ENCODE measurements around the gene NAV3. TPM values are rescaled to one million over a fixed set of nuclear protein-coding genes. Genes with fewer than 3 reads are reported as not detected.

NAV3 gene
- 10 to 100 TPM; 32.0 to 60.5 (median 35.8) TPM for total RNA-seq

DNA sequence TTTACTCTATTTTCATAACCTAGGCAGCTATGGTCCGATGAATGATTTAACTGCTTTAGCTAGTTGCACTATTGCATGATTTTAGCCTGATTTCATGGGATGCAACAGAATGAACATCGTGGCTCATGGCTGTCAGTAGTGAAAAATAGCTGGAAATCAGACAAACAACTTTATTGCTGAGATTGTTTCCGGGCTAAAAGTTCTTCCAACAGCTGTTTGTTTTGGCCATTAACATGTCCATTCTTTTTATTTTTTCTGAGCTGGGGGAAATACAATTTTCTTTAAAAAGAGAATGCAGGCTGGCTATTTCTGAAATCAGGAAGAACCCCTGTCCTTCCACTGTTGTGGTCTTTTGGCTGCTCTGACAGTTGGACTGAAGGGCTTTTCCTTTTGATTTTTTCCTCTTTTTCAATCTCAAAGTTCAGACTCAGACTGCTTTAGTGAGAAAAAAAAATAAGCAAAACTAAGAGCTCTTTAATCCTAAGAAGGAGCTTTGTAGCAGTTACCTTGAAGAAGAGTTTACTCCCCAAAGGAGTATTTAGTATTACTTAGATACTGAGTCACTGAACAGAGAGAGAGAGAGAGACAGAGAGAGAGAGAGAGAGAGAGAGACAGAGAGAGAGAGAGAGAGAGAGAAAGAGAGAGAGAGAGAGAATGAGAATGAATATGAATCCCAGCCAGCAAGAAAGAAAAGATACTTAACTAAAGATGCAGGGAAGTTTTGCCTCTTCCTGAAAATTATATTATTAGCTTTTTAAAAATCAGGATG, at the start of gene NAV3:
Gene NAV3, plus strand, starts transcription at position 312 of the 769 bp plus-strand sequence. CDS start 568 bp downstream, outside the sequence.
- Histone ChIP-seq H3K36me3 (no peaks in the 10 kb centered on the region), H3K4me1 (peaks cover 0 to 15% (median 0%) of the 10 kb centered on the region in 4 donors), H3K9me3 (no peaks in the 10 kb centered on the region), H3K4me3 (no peak within 1 kb of the TSS), H3K27ac (peak within 1 kb of the TSS in 1 of 4 donors; percentile 58), H3K27me3 (no peaks in the 10 kb centered on the region)
- DNase-seq (ENCODE audit: low spot score in 2 of 2), result no peak
- 1 to 9% methylated on average over 3 of the region's 3 CpGs for WGBS, 2 donors
- no peak for TF ChIP-seq EP300 (IDR thresholded peaks at IDR 0.05)
- TF ChIP-seq POLR2A (IDR thresholded peaks at IDR 0.05), result no peak
- TF ChIP-seq, protein P1, sequence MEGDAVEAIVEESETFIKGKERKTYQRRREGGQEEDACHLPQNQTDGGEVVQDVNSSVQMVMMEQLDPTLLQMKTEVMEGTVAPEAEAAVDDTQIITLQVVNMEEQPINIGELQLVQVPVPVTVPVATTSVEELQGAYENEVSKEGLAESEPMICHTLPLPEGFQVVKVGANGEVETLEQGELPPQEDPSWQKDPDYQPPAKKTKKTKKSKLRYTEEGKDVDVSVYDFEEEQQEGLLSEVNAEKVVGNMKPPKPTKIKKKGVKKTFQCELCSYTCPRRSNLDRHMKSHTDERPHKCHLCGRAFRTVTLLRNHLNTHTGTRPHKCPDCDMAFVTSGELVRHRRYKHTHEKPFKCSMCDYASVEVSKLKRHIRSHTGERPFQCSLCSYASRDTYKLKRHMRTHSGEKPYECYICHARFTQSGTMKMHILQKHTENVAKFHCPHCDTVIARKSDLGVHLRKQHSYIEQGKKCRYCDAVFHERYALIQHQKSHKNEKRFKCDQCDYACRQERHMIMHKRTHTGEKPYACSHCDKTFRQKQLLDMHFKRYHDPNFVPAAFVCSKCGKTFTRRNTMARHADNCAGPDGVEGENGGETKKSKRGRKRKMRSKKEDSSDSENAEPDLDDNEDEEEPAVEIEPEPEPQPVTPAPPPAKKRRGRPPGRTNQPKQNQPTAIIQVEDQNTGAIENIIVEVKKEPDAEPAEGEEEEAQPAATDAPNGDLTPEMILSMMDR (IDR thresholded peaks at IDR 0.05), result peak in 2 of 5 experiments; percentile 20 to 47

- TF ChIP-seq, protein P1 (IDR thresholded peaks at IDR 0.05), result no peak
- TF ChIP-seq POLR2A (IDR thresholded peaks at IDR 0.05) (no peak), EP300 (IDR thresholded peaks at IDR 0.05) (no peak)
- Histone ChIP-seq H3K4me1 (peaks cover 0 to 7% (median 0%) of the 10 kb centered on the region in 4 donors), H3K9me3 (no peaks in the 10 kb centered on the region), H3K36me3 (no peaks in the 10 kb centered on the region), H3K27me3 (no peaks in the 10 kb centered on the region), H3K4me3 (no peak overlapping the region), H3K27ac (no peak overlapping the region)
- DNase-seq (ENCODE audit: low spot score in 2 of 2), result no peak
- 51 to 58% methylated on average over 2 of the region's 2 CpGs for WGBS, 2 donors
Measured at GRCh38 chr12:77782034-77782433, 48.7 kb upstream of the NAV3 start.

- no peaks in the 10 kb centered on the region for H3K36me3 ChIP-seq
- H3K4me3 ChIP-seq, result no peak overlapping the region
- no peaks in the 10 kb centered on the region for H3K27me3 ChIP-seq
- no peak overlapping the region for H3K27ac ChIP-seq
- DNase-seq (ENCODE audit: low spot score in 2 of 2), result no peak
- WGBS, 2 donors, result 94 to 97% methylated on average over 1 of the region's 1 CpG
- H3K4me1 ChIP-seq, result peaks cover 0 to 7% (median 0%) of the 10 kb centered on the region in 4 donors
- H3K9me3 ChIP-seq, result no peaks in the 10 kb centered on the region
- TF ChIP-seq POLR2A (IDR thresholded peaks at IDR 0.05), result no peak
- TF ChIP-seq, protein P1 (IDR thresholded peaks at IDR 0.05), result no peak
- no peak for TF ChIP-seq EP300 (IDR thresholded peaks at IDR 0.05)
Measured at GRCh38 chr12:77782766-77783165, 47.9 kb upstream of the NAV3 start.

DNA sequence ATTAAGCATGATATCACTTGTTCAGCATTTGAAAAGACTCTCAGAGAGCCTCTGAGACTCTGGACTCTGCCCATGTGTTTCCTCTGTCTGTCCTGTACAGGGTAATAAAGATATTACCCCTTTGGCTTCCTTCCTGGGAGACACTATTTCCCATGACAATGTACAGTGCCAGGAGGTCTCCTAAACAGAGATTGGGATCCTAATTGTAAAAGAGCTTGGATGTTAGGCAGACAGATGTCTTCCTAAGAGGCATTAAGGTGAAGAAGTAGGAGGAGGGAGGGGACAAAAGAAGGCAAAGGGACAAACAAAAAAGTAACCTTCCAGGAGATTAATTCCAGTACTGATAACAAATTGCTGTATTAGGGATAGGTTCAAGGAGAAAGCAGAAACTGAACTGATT, 45.5 kb upstream of the NAV3 start:
- TF ChIP-seq POLR2A (IDR thresholded peaks at IDR 0.05) (no peak), EP300 (IDR thresholded peaks at IDR 0.05) (no peak)
- TF ChIP-seq, protein P1 (IDR thresholded peaks at IDR 0.05), result no peak
- Histone ChIP-seq H3K4me1 (peaks cover 0 to 7% (median 0%) of the 10 kb centered on the region in 4 donors), H3K27ac (no peak overlapping the region), H3K36me3 (no peaks in the 10 kb centered on the region), H3K27me3 (no peaks in the 10 kb centered on the region), H3K9me3 (no peaks in the 10 kb centered on the region), H3K4me3 (no peak overlapping the region)
- no peak for DNase-seq (ENCODE audit: low spot score in 2 of 2)

- H3K36me3 ChIP-seq, result no peaks in the 10 kb centered on the region
- no peaks in the 10 kb centered on the region for H3K9me3 ChIP-seq
- WGBS, 2 donors, result 64 to 66% methylated on average over 5 of the region's 5 CpGs
- H3K27me3 ChIP-seq, result no peaks in the 10 kb centered on the region
- no peak for DNase-seq (ENCODE audit: low spot score in 2 of 2)
- peaks cover 0 to 7% (median 0%) of the 10 kb centered on the region in 4 donors for H3K4me1 ChIP-seq
- no peak overlapping the region for H3K4me3 ChIP-seq
- TF ChIP-seq, protein P1 (IDR thresholded peaks at IDR 0.05), result no peak
- TF ChIP-seq POLR2A (IDR thresholded peaks at IDR 0.05) (no peak), EP300 (IDR thresholded peaks at IDR 0.05) (no peak)
- H3K27ac ChIP-seq, result no peak overlapping the region
Measured at GRCh38 chr12:77786675-77787074, 44.0 kb upstream of the NAV3 start.
